HL-60 (cell line): ENCODE measurements around the gene APPL2.

Experiments
- GABPA ChIP-seq: IDR thresholded peaks from 2 replicates; pipeline ENCODE4 v1.6.1; 2012; ENCODE audit warnings: low read depth
- POLR2AphosphoS5 ChIP-seq: IDR thresholded peaks from 2 replicates; pipeline ENCODE4 v1.6.1; 2012; ENCODE audit warnings: low read depth
- REST ChIP-seq: IDR thresholded peaks from 2 replicates; pipeline ENCODE4 v1.6.1; 2012; ENCODE audit warnings: low read depth; ENCODE audit not compliant: insufficient replicate concordance
- SPI1 ChIP-seq: IDR thresholded peaks from 2 replicates; pipeline ENCODE4 v1.6.1; 2012; ENCODE audit warnings: low read depth, mild to moderate bottlenecking, borderline replicate concordance
- TF ChIP-seq, protein P1 (sequence below): IDR thresholded peaks from one replicate; pipeline ENCODE4 v1.5.1; 2011; ENCODE audit warnings: low read length, control low read depth, inconsistent platforms; ENCODE audit not compliant: insufficient read depth

DNA sequence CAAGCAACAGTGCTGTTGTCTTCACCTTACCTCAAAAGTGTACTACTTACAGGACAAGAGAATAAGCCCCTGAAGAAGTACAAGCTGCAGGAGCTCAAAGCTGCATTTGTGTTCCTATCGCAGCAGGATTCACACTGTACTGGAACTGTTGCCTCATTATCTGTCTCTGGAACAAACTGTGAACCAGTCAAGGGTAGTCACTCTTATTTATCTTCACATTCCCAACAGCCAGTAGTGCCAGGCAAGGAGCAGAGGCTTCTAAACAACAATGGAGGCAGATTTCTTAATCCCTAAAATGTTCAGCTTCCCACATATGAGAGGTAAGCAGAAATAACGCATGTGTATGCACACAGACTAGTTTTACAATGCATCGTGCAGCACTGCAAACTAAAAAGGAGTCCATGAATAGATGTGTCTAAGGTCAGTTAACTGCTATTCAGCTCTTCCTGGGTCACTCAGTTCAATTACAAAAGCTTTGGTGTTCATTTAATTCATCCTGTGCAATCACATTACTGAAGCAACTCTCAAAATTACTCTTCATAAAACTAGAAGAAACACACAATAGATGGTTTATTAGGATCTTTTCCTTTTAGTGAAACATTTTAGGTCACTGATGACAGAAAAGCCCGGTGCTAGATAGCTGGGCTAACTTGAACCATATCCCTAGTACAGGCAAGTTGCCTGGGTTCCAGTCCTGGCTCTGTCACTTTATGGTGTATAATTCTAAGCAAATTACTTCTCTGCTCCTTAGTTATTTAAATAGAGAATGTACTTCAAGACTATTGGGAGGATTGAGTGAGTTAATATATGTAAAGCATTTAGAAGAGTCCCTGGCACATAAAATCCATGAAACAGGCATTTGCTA, 2.7 kb downstream of the APPL2 start:
- TF ChIP-seq GABPA (no peak), POLR2AphosphoS5 (no peak), REST (no peak), SPI1 (no peak)
- TF ChIP-seq, protein P1, sequence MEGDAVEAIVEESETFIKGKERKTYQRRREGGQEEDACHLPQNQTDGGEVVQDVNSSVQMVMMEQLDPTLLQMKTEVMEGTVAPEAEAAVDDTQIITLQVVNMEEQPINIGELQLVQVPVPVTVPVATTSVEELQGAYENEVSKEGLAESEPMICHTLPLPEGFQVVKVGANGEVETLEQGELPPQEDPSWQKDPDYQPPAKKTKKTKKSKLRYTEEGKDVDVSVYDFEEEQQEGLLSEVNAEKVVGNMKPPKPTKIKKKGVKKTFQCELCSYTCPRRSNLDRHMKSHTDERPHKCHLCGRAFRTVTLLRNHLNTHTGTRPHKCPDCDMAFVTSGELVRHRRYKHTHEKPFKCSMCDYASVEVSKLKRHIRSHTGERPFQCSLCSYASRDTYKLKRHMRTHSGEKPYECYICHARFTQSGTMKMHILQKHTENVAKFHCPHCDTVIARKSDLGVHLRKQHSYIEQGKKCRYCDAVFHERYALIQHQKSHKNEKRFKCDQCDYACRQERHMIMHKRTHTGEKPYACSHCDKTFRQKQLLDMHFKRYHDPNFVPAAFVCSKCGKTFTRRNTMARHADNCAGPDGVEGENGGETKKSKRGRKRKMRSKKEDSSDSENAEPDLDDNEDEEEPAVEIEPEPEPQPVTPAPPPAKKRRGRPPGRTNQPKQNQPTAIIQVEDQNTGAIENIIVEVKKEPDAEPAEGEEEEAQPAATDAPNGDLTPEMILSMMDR, result no peak
